BLaER1 treated with 17β-estradiol and CSF1 and Interleukin-3, amounts not matched to agents 10 nM and 100 nM (cell line): Measurements from ENCODE around the gene RAP1A.

Source experiments
- H3K27ac ChIP-seq, 11 experiments: shearing (Covaris generic); formaldehyde crosslinking; 2 replicates each; pipeline ENCODE4 v1.8.1; 2022
- H3K27me3 ChIP-seq, 11 experiments: shearing (Covaris generic); formaldehyde crosslinking; 2 replicates each; pipeline ENCODE4 v1.8.1; 2022
- H3K36me3 ChIP-seq, 11 experiments: shearing (Covaris generic); formaldehyde crosslinking; 2 replicates each; pipeline ENCODE4 v1.8.1; 2022
- H3K4me1 ChIP-seq, 10 experiments: shearing (Covaris generic); formaldehyde crosslinking; 2 replicates each; pipeline ENCODE4 v1.8.1; 2022
- H3K4me2 ChIP-seq, 11 experiments: shearing (Covaris generic); formaldehyde crosslinking; 2 replicates each; pipeline ENCODE4 v1.8.1; 2022
- H3K4me3 ChIP-seq, 10 experiments: shearing (Covaris generic); formaldehyde crosslinking; 2 replicates each; pipeline ENCODE4 v1.8.1; 2022
- H3K9ac ChIP-seq, 11 experiments: shearing (Covaris generic); formaldehyde crosslinking; 2 replicates each; pipeline ENCODE4 v1.8.1; 2022
- H3K9me3 ChIP-seq, 11 experiments: shearing (Covaris generic); formaldehyde crosslinking; replicated peaks in 1 of 11; 2 replicates each; pipeline ENCODE4 v1.8.1; 2022
- H4K20me1 ChIP-seq, 11 experiments: shearing (Covaris generic); formaldehyde crosslinking; 2 replicates each; pipeline ENCODE4 v1.8.1; 2022
- Cebpa-rat ChIP-seq, 11 experiments: shearing (Covaris generic); IDR thresholded peaks; 2 replicates each; pipeline ENCODE4 v1.8.1; 2022

The RAP1A gene

GRCh38 chr1:111709986-111710385 lies 90.4 kb downstream of the RAP1A start:
- Histone ChIP-seq H3K4me3 (no peak overlapping the region), H3K36me3 (peaks cover 44 to 76% (median 65%) of the 10 kb centered on the region in 11 experiments), H3K27ac (no peak overlapping the region), H4K20me1 (peaks cover 0 to 34% (median 0%) of the 10 kb centered on the region in 11 experiments; a peak in 3 of 22 replicates), H3K9ac (no peak overlapping the region), H3K9me3 (no peaks in the 10 kb centered on the region), H3K4me1 (no peaks in the 10 kb centered on the region; a peak in 1 of 20 replicates), H3K4me2 (no peak overlapping the region), H3K27me3 (no peaks in the 10 kb centered on the region)
- no peak for TF ChIP-seq Cebpa-rat (IDR thresholded peaks at IDR 0.05)

DNA sequence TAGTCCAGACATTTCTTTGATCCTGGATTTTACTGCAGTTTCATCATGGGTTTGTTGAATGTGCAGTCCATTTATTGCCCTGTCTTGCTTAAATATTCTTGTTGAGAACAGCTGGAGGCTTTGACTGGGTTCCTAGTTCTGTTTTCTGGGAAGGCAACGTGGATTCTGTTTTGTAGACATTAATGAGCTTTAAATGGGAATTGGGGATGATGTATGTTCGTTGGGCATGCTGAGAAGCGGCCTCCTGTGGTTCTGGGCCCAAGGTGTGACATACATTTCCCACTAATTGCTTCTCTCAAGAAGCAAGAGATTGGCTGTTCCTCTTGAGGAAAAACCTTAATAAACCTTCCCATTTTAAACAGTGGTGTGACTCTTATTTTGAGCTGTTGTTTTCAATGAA lies 96.7 kb downstream of the RAP1A start:
- Histone ChIP-seq H3K9me3 (no peaks in the 10 kb centered on the region), H3K36me3 (peaks cover 0 to 37% (median 16%) of the 10 kb centered on the region in 11 experiments; a peak in 16 of 22 replicates), H3K4me1 (peaks cover 0 to 26% (median 7%) of the 10 kb centered on the region in 10 experiments; a peak in 10 of 20 replicates), H3K4me2 (no peak overlapping the region), H3K27ac (no peak overlapping the region), H4K20me1 (peaks cover 0 to 9% (median 0%) of the 10 kb centered on the region in 11 experiments; a peak in 3 of 22 replicates), H3K27me3 (no peaks in the 10 kb centered on the region), H3K4me3 (no peak overlapping the region), H3K9ac (no peak overlapping the region)
- TF ChIP-seq Cebpa-rat (IDR thresholded peaks at IDR 0.05): no peak

DNA sequence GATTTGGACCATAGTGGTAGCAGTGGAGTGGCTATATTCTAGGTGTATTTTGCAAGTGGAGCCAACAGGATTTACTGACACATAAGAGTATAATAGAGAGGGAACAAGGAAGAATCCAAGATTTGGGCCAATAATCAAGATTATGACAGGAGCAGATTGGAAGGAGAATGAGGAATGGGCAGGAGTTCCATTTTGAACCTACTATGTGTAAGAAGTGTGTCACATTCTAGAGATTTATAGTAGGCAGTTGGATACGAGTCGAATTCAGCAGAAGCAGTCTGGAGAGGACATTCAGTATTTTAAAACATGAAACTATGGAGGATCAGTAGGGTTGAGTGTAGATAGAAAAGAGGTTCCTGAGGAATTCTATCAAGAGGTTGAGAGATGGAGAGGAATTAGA lies 97.9 kb downstream of the RAP1A start:
- Histone ChIP-seq H3K36me3 (peaks cover 0 to 26% (median 13%) of the 10 kb centered on the region in 11 experiments; a peak in 16 of 22 replicates), H3K27ac (no peak overlapping the region), H3K4me3 (no peak overlapping the region), H3K9ac (no peak overlapping the region), H3K9me3 (no peaks in the 10 kb centered on the region), H3K4me1 (peaks cover 0 to 37% (median 15%) of the 10 kb centered on the region in 10 experiments; a peak in 13 of 20 replicates), H3K27me3 (no peaks in the 10 kb centered on the region), H3K4me2 (no peak overlapping the region), H4K20me1 (peaks cover 0 to 5% (median 0%) of the 10 kb centered on the region in 11 experiments; a peak in 3 of 22 replicates)
- TF ChIP-seq Cebpa-rat (IDR thresholded peaks at IDR 0.05): no peak

DNA sequence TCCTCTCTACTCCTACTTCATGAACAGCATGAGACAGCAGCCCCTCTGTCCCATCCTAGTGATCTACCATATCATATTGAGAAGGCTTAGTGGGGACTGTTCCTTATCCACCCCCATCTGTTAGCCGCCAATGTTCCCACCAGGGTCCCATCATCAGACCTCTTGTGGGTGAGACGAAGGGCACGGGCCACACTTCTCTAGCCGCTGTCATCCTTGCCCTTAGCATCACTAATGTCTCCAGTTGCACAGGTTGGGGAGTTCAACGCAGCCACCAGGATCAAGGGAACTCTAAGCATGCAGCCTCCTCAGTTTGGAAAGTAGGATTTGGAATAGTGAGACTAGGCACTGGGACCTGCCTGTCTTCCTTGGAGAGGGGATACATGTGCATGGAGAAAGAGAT lies 99.5 kb downstream of the RAP1A start:
- Histone ChIP-seq H3K4me1 (peaks cover 0 to 43% (median 15%) of the 10 kb centered on the region in 10 experiments; a peak in 13 of 20 replicates), H3K9me3 (no peaks in the 10 kb centered on the region), H3K4me2 (no peak overlapping the region)

GRCh38 chr1:111719674-111720132 lies 100.1 kb downstream of the RAP1A start:
- H3K36me3 ChIP-seq: peaks cover 0 to 25% (median 13%) of the 10 kb centered on the region in 11 experiments; a peak in 16 of 22 replicates
- H3K4me3 ChIP-seq: no peak overlapping the region
- H3K9me3 ChIP-seq: no peaks in the 10 kb centered on the region
- no peak for TF ChIP-seq Cebpa-rat (IDR thresholded peaks at IDR 0.05)
- no peak overlapping the region for H3K9ac ChIP-seq
- H3K4me2 ChIP-seq: peak overlapping the region in 2 of 11 experiments; percentile 17 to 60; a peak in 5 of 22 replicates
- no peak overlapping the region for H3K27ac ChIP-seq
- H3K4me1 ChIP-seq: peaks cover 0 to 43% (median 15%) of the 10 kb centered on the region in 10 experiments; a peak in 13 of 20 replicates
- H4K20me1 ChIP-seq: peaks cover 0 to 1% (median 0%) of the 10 kb centered on the region in 11 experiments; a peak in 3 of 22 replicates
- no peaks in the 10 kb centered on the region for H3K27me3 ChIP-seq

More for the DNA sequence above, 99.5 kb downstream of the RAP1A start:
- Histone ChIP-seq H3K4me3 (no peak overlapping the region), H3K27ac (no peak overlapping the region), H3K36me3 (peaks cover 0 to 25% (median 13%) of the 10 kb centered on the region in 11 experiments; a peak in 16 of 22 replicates), H3K27me3 (no peaks in the 10 kb centered on the region), H3K9ac (no peak overlapping the region), H4K20me1 (peaks cover 0 to 5% (median 0%) of the 10 kb centered on the region in 11 experiments; a peak in 3 of 22 replicates)
- no peak for TF ChIP-seq Cebpa-rat (IDR thresholded peaks at IDR 0.05)

- H3K4me3 ChIP-seq: no peak overlapping the region
- H3K9me3 ChIP-seq: no peaks in the 10 kb centered on the region
- H3K4me1 ChIP-seq: peaks cover 0 to 43% (median 15%) of the 10 kb centered on the region in 10 experiments; a peak in 13 of 20 replicates
- H3K4me2 ChIP-seq: peak overlapping the region in 5 of 11 experiments; percentile 17 to 60 (median 34); a peak in 8 of 22 replicates
- H3K27ac ChIP-seq: peak overlapping the region in 2 of 11 experiments; percentile 11 to 17; a peak in 2 of 22 replicates
- no peak for TF ChIP-seq Cebpa-rat (IDR thresholded peaks at IDR 0.05)
- H3K27me3 ChIP-seq: no peaks in the 10 kb centered on the region
- peaks cover 0 to 23% (median 13%) of the 10 kb centered on the region in 11 experiments; a peak in 16 of 22 replicates for H3K36me3 ChIP-seq
- H3K9ac ChIP-seq: no peak overlapping the region; a peak in 1 of 22 replicates
- H4K20me1 ChIP-seq: peaks cover 0 to 6% (median 0%) of the 10 kb centered on the region in 11 experiments; a peak in 1 of 22 replicates
Observed at GRCh38 chr1:111720274-111720976, 100.8 kb downstream of the RAP1A start.

DNA sequence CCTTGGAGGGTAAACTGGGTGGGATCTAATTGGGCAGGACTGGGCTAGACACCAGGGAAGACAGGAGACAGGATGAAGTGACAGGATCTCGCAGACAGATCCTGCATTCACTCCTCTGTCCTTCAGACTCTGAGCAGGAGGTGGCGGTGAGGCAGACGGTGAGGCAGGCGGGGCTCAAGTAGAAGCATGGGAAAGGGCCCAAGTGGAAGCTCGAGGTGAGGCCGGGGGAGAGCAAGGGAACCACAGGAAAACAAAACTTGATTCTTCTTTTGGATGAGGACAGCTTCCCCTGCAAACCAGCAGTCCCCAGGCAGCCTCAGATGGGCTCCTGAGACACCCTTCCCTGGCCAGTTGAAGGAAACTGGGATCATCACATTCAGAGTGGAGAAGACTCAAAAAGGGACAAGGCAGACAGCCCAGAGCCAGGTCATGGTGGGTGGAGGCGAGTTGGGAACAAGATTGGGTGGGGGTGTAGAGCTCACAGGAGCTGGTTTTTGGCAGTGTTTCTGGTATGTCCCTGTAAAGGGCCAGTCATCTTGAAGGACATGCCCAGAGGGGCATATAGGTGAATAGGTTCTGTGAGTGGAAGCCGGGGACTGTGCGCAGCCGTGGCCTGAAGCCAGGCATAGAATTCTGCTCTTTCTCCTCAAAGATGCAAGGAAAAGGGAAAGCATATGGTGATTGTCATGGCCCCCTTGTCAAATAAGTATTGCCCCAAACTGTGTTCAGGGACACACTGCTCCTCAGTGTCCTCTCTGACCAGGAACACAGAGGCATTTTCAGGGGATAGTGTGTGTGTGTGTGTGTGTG lies 101.6 kb downstream of the RAP1A start:
- Histone ChIP-seq H3K4me1 (peaks cover 0 to 43% (median 15%) of the 10 kb centered on the region in 10 experiments; a peak in 13 of 20 replicates), H3K27me3 (no peaks in the 10 kb centered on the region), H3K4me3 (no peak overlapping the region), H3K9me3 (no peaks in the 10 kb centered on the region), H3K36me3 (peaks cover 0 to 16% (median 11%) of the 10 kb centered on the region in 11 experiments; a peak in 16 of 22 replicates), H4K20me1 (peaks cover 0 to 6% (median 0%) of the 10 kb centered on the region in 11 experiments; a peak in 1 of 22 replicates), H3K4me2 (peak overlapping the region in 5 of 11 experiments; percentile 17 to 65 (median 55); a peak in 9 of 22 replicates), H3K9ac (peak overlapping the region in 1 of 11 experiments; percentile 1; a peak in 1 of 22 replicates), H3K27ac (peak overlapping the region in 3 of 11 experiments; percentile 9 to 17 (median 11); a peak in 1 of 22 replicates)
- TF ChIP-seq Cebpa-rat (IDR thresholded peaks at IDR 0.05): no peak

DNA sequence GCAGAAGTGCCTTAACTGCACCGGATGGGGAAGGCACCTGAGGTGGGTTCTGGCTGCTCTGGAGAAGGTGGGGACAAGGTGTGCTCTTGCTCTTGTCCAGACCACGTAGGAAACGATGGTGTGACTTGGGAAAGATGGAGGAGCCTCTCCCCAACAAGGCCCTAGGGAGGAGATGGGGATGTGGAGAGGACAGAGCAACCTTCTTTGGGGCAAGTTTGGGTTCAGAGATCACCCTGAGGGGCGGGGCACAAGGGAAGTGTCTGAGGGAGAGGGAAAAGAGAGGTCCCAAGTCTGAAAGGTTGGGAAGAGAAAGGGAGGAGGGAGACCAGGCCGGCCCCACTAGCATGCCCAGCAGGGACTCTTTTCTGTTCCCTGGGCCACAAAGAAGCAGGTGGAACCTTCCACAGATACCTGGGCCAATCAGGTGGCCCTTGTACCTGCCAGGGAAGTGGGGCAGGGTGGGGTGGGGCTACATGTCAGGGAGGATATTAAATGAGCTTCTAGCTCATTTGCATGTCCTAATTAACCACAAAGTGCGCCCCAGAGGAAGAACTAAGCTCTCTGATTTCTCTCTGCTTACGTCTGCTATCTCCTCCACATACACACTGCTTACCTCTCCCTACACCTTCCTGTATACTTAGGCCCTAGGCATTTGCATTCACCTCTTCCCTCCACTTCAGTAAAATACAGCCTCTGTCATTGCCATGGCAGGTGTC lies 103.7 kb downstream of the RAP1A start:
- H4K20me1 ChIP-seq: peaks cover 0 to 6% (median 0%) of the 10 kb centered on the region in 11 experiments; a peak in 1 of 22 replicates
- peaks cover 0 to 16% (median 0%) of the 10 kb centered on the region in 11 experiments; a peak in 5 of 22 replicates for H3K36me3 ChIP-seq
- H3K4me1 ChIP-seq: peaks cover 0 to 43% (median 15%) of the 10 kb centered on the region in 10 experiments; a peak in 13 of 20 replicates
- H3K9me3 ChIP-seq: no peaks in the 10 kb centered on the region
- no peak overlapping the region for H3K4me3 ChIP-seq
- no peak overlapping the region for H3K4me2 ChIP-seq
- H3K27ac ChIP-seq: no peak overlapping the region
- no peak overlapping the region for H3K9ac ChIP-seq
- no peak for TF ChIP-seq Cebpa-rat (IDR thresholded peaks at IDR 0.05)
- no peaks in the 10 kb centered on the region for H3K27me3 ChIP-seq
